KMS-11 (cell line): ENCODE measurements around the gene SLC6A1.

Source experiments
- H2AFZ ChIP-seq: fragments of 200-600 bp; sonication (generic); 2 replicates; pipeline ENCODE4 v1.6.1; 2016; ENCODE audit warnings: antibody characterized with exemption, mixed run types, low read depth
- H3K27ac ChIP-seq: fragments of 200-600 bp; sonication (generic); 2 replicates; pipeline ENCODE4 v1.6.1; 2016; ENCODE audit warnings: mild to moderate bottlenecking, mixed run types
- H3K27me3 ChIP-seq: fragments of 200-600 bp; sonication (generic); 2 replicates; pipeline ENCODE4 v1.6.1; 2017; ENCODE audit warnings: mild to moderate bottlenecking, low read depth, mixed run types, moderate library complexity; ENCODE audit not compliant: insufficient read depth
- H3K36me3 ChIP-seq: fragments of 200-600 bp; sonication (generic); 2 replicates; pipeline ENCODE4 v1.6.1; 2017; ENCODE audit warnings: mild to moderate bottlenecking, mixed run types; ENCODE audit not compliant: insufficient read depth
- H3K4me1 ChIP-seq: fragments of 200-600 bp; sonication (generic); 2 replicates; pipeline ENCODE4 v1.6.1; 2016; ENCODE audit warnings: mild to moderate bottlenecking, low read depth, mixed run types; ENCODE audit not compliant: poor library complexity, severe bottlenecking
- H3K4me2 ChIP-seq: fragments of 200-600 bp; sonication (generic); 2 replicates; pipeline ENCODE4 v1.7.0; 2016; ENCODE audit warnings: mild to moderate bottlenecking, mixed run types
- H3K4me3 ChIP-seq: fragments of 200-600 bp; sonication (generic); IDR thresholded peaks from 2 replicates; pipeline ENCODE4 v1.6.1; 2017; ENCODE audit warnings: low read depth, low read length, mixed read lengths; ENCODE audit not compliant: insufficient read depth
- H3K79me2 ChIP-seq: fragments of 200-600 bp; sonication (generic); 2 replicates; pipeline ENCODE4 v1.6.1; 2016; ENCODE audit warnings: low read depth, mixed run types; ENCODE audit not compliant: insufficient read depth
- H3K9ac ChIP-seq: fragments of 200-600 bp; sonication (generic); 2 replicates; pipeline ENCODE4 v1.6.1; 2016; ENCODE audit warnings: mild to moderate bottlenecking, mixed run types
- H4K20me1 ChIP-seq: fragments of 200-600 bp; sonication (generic); 2 replicates; pipeline ENCODE4 v1.6.1; 2016; ENCODE audit warnings: mild to moderate bottlenecking, mixed run types; ENCODE audit not compliant: insufficient read depth
- TF ChIP-seq, protein P1 (sequence below): fragments of 200-600 bp; sonication (generic); conservative IDR thresholded peaks from 2 replicates; pipeline ENCODE4 v1.6.1; 2017; ENCODE audit warnings: low read depth, mild to moderate bottlenecking, antibody characterized with exemption, low read length, moderate library complexity, mixed read lengths

The SLC6A1 gene

GRCh38 chr3:11084677-11085076 is 92.1 kb downstream of the SLC6A1 start:
- H3K27ac ChIP-seq = no peak overlapping the region
- no peak overlapping the region for H3K9ac ChIP-seq
- H3K27me3 ChIP-seq = no peaks in the 10 kb centered on the region
- H3K4me2 ChIP-seq = no peak overlapping the region
- H3K4me1 ChIP-seq = no peaks in the 10 kb centered on the region
- H3K36me3 ChIP-seq = no peaks in the 10 kb centered on the region
- H3K4me3 ChIP-seq = no peak overlapping the region
- H3K79me2 ChIP-seq = no peaks in the 10 kb centered on the region
- TF ChIP-seq, protein P1, sequence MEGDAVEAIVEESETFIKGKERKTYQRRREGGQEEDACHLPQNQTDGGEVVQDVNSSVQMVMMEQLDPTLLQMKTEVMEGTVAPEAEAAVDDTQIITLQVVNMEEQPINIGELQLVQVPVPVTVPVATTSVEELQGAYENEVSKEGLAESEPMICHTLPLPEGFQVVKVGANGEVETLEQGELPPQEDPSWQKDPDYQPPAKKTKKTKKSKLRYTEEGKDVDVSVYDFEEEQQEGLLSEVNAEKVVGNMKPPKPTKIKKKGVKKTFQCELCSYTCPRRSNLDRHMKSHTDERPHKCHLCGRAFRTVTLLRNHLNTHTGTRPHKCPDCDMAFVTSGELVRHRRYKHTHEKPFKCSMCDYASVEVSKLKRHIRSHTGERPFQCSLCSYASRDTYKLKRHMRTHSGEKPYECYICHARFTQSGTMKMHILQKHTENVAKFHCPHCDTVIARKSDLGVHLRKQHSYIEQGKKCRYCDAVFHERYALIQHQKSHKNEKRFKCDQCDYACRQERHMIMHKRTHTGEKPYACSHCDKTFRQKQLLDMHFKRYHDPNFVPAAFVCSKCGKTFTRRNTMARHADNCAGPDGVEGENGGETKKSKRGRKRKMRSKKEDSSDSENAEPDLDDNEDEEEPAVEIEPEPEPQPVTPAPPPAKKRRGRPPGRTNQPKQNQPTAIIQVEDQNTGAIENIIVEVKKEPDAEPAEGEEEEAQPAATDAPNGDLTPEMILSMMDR = no peak
- H2AFZ ChIP-seq = no peak overlapping the region
- H4K20me1 ChIP-seq = no peaks in the 10 kb centered on the region

DNA sequence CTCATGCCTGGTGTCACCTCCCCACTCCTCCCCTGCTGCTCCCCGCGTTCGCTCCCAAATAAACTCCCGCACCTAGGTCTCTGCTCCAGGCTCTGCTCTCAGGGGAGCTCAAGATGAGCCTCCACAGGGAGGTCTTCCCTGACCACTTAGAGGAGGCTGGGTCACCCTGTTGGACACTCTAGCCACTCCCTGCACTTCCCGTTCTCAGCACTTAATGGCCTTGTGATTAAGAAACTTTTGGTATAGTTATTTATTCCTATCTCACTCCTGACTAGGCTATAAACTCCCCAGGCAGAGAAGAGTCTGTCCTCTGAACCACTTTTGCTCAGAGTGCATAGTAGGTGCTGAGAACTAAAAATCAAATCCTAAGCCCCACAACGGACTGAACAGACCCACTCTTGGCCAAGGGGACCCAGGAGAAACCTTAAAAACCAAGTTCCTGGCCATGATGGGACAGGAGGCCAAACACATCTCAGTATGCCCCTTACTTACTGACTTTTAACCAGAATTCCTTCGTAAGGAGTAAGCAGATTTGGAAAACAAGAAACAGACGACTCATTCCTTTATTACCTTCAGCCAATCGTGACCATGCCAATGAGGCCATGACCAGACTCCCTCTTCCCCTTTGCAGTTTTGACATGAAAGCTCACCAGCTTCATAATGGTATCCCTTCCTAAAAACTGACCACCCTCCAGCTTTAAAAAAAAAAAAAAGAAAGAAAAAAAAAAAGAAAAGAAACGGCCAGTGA is 92.7 kb downstream of the SLC6A1 start:
- Histone ChIP-seq H3K79me2 (no peaks in the 10 kb centered on the region), H3K36me3 (no peaks in the 10 kb centered on the region), H3K4me1 (no peaks in the 10 kb centered on the region), H3K4me3 (no peak overlapping the region), H3K9ac (no peak overlapping the region), H3K27ac (no peak overlapping the region), H2AFZ (no peak overlapping the region), H3K27me3 (no peaks in the 10 kb centered on the region), H4K20me1 (no peaks in the 10 kb centered on the region), H3K4me2 (no peak overlapping the region)
- TF ChIP-seq, protein P1 = no peak

GRCh38 chr3:11086856-11087255 is 94.3 kb downstream of the SLC6A1 start:
- Histone ChIP-seq H3K79me2 (no peaks in the 10 kb centered on the region), H3K4me2 (no peak overlapping the region), H3K27me3 (no peaks in the 10 kb centered on the region), H3K27ac (no peak overlapping the region), H2AFZ (no peak overlapping the region), H4K20me1 (no peaks in the 10 kb centered on the region), H3K4me1 (no peaks in the 10 kb centered on the region), H3K4me3 (no peak overlapping the region), H3K9ac (no peak overlapping the region), H3K36me3 (no peaks in the 10 kb centered on the region)
- TF ChIP-seq, protein P1 = no peak

GRCh38 chr3:11088066-11088465 is 95.5 kb downstream of the SLC6A1 start:
- H3K79me2 ChIP-seq = no peaks in the 10 kb centered on the region
- no peaks in the 10 kb centered on the region for H3K4me1 ChIP-seq
- no peak overlapping the region for H3K4me3 ChIP-seq
- no peak overlapping the region for H3K4me2 ChIP-seq
- H4K20me1 ChIP-seq = no peaks in the 10 kb centered on the region
- H2AFZ ChIP-seq = no peak overlapping the region
- TF ChIP-seq, protein P1 = no peak
- H3K27me3 ChIP-seq = no peaks in the 10 kb centered on the region
- no peak overlapping the region for H3K27ac ChIP-seq
- H3K9ac ChIP-seq = no peak overlapping the region
- no peaks in the 10 kb centered on the region for H3K36me3 ChIP-seq
